T-helper 22 cell (primary cell): Measurements from ENCODE around the gene GTSE1.

Source experiments
- DNase-seq: peaks from one replicate; pipeline ENCODE4 v3.0.0-alpha.2; 2020; ENCODE audit warnings: low read depth

Gene GTSE1

GRCh38 chr22:46327691-46328465 is 31.2 kb downstream of the GTSE1 start:
- no peak for DNase-seq

DNA sequence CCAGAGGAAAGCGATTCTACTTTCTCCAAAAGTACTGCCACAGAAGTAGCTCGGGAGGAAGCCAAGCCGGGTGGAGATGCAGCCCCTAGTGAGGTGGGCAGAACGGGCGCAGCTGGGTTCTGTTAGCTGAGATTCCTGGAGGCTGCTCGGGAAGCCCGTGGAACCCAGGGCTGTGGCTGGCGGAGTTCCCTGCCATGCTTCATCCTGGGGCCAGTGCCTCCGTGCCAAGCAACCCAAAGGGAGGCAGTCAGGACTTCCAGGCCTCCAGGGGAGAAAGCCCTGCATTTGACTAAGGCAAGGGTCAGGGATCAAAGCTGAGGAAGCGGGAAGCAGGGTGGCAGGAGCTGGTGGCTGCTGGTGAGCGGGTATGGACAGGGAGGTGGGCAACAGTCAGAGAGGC is 32.1 kb downstream of the GTSE1 start:
- no peak for DNase-seq

GRCh38 chr22:46329616-46330015 is 32.9 kb downstream of the GTSE1 start:
- DNase-seq = no peak

GRCh38 chr22:46330426-46330825 is 33.8 kb downstream of the GTSE1 start:
- DNase-seq = no peak

DNA sequence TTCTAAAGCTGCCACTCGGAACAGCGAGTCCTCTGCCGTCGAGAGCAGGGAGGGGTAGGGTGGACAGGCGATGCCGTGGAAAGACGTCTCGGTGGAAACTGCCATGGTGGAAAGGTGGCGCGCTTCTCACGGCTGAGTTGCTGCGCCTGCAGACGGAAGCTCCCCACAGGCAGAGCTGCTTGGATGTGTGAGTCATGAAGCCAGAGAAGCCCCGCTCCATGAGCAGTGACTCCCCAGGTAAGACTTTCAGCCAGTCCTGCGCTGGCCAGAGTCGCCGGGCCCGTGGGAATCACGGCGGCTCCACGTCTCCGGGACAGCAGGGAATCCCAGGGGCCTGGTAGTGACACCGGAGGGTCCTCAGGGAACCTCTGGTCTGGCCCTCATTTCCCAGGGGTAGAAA is 34.8 kb downstream of the GTSE1 start:
- no peak for DNase-seq

- peak; percentile 44 for DNase-seq
Observed at GRCh38 chr22:46335201-46336118, 38.8 kb downstream of the GTSE1 start, which contains the start of gene TRMU. TSS of gene TRMU (plus strand) at chr22:46335714. CDS start at chr22:46335765, 51 bp downstream.

GRCh38 chr22:46336119-46337078 is 39.7 kb downstream of the GTSE1 start:
- DNase-seq = no peak

DNA sequence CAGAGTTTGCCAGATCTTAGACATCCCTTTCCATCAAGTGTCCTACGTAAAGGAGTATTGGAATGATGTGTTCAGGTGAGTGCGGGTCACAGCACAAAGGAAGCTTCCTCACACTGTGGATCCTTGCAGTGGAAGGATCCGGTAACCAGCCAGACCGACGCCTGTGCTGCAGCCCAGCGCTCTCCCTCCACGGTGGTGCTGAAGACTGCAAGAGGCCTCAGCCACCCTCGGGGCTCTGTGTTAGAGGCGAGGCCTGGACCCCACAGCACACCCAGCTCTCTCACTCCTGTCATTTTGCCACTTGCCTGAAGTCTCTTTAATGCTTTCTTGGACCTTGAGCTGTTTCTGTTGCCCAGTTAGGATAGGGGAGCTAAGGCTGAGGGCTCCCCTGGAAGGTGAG is 41.2 kb downstream of the GTSE1 start:
- DNase-seq = no peak

DNA sequence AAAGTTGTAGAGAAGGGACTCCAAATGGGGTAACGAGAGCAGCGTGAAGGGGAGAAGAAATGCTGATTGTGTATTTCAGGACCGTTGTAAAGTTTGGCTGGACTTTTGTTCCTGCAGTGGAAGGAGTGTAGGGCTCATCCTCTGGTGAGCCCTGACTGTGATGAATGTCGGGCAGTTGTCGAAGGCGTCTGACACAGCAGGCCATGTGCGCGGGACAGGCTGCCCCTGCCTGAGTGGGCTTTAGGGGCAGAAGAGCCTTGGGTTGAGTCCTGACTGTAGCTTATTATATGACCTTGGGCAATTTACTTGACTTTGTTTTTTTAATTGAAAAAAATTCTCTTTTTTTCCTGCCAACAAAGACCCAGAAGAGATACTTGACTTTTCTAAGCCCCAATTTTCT is 42.0 kb downstream of the GTSE1 start:
- no peak for DNase-seq

GRCh38 chr22:46339956-46340355 is 43.3 kb downstream of the GTSE1 start:
- no peak for DNase-seq

- DNase-seq = no peak
Observed at GRCh38 chr22:46340676-46341075, 44.0 kb downstream of the GTSE1 start.

DNA sequence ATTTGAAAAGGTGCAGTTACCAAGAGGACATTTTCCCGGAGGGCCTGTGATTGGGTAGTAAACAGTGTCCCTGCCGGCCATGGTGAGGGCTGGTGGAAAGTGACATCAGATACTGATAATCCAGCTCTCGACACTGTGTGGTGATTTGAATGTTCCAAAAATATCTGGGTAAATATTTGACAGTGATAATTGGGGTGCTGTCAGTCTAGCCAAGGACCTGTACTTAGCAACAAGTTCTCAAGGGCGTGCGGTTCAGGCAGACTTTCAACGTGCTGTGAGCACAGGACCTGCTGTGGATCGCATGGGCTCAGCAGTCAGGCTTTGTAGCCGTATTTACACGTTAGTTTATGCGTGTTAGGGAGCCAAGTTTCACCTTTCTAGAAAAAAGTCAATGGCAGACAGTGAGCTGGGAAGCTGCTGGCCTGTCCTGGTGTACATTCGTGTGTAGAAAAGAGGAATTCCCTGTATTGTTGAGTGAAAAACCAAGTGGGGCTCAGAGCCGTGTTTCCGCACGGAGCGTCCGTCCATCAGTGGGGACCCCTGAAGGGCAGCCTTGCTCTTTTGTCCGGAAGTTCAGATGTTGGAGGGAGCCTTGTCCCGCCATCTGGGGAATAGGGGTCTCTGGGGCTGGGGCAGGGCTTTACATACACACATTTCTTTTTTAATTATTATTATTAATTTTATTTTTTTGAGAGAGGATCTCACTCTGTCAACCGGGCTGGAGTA is 50.2 kb downstream of the GTSE1 start:
- DNase-seq = no peak

- DNase-seq = no peak
Observed at GRCh38 chr22:46347646-46348045, 51.0 kb downstream of the GTSE1 start.

DNA sequence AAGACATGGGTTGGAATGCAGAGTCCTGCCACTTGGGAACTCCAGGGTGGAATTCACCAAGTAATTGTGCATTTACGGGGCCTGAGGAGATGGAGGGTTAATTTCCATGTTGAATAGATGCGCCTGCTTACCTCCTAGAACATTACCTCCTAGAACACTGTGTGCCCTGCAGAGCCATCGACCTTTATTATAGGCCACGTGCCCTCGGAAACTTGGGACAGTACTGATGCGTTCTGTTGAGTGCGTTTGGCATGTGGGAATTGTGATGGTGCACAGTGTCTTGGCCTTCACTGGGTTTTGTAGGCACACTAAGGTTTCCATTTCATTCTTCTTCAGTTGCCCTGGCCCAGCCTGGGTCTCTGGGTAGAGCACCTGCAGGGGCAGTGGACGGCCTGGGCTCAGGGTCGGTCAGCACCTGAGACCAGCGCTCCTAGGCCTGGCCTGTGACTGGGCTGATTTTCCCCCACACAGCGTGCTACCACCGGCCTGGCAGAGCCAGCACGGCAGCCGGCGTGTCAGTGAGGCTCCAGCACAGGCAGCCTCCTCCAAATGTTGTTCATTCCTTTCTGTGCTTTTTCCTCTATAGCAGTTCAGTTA is 51.5 kb downstream of the GTSE1 start:
- DNase-seq = no peak

DNA sequence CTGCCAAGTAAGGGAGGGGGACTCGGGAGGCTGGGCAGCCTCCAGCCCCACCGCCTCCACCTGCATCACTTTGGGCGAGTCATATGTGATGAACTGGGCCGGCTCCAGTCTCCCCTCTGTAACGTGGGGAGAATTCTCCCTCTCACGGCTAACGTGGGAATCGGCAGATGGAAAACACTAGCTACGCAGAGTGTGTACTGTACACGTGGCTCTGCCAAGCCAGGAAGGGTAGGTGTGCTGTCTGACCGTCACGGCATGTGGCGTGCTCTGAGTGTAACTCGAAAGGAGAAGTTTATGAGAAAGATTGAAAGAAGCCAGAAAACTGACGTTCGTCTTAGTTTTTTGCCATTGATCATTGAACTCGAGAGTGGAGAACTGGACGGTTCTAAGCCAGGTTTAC is 52.6 kb downstream of the GTSE1 start:
- DNase-seq = no peak

DNA sequence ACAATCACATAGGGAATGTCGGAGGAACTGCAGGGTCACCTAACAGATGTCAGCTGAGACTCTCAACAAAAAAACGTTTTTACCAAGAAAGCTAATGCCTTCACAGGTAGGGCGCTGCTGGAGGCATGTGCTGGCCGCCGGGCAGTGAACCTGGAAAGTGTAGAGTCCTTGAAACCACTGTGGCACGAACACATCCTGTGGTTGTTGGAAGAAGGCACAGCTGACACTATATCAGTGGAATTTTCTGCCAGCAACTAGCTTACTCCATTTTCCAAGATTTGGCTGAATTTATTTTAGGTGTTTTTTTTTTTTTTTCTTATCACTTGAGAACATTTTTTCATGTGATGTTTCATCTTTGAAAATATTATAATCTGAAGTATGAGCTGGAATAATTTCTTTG is 53.0 kb downstream of the GTSE1 start:
- no peak for DNase-seq

DNA sequence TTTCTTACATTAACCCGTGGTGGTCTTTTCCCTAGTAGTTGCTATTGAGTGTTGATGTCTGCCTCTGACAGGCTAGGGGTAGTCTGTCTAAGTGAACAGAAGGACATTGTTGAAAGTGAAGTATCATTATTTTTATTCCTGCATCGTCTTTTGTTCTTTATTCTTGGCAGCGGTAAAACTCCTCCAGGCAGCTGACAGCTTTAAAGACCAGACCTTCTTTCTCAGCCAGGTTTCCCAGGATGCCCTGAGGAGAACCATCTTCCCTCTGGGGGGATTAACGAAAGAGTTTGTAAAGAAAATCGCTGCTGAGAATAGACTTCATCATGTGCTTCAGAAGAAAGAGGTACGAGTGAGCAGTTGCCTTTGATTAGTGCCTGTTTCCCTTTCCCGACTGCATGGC is 53.5 kb downstream of the GTSE1 start:
- no peak for DNase-seq

DNA sequence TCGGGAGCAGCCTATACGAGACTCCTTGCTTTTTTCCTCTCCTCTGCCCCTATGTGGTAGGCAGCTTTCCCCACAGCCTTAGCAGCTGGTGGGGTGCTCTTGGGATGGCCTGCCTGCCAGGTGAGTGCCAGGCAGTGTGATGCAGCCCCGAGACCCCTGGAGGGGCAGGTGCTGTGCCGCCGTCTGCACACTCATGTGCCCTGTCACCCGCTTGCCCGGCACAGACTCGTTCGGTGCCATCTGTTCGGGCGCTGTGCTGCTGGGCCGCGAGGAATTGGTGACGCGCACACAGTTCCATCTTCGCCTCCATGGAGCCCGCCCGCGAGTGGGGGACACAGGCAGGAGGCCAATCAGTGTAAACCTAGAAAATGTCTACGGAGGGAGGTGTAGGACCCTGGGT is 54.0 kb downstream of the GTSE1 start:
- DNase-seq = no peak

DNA sequence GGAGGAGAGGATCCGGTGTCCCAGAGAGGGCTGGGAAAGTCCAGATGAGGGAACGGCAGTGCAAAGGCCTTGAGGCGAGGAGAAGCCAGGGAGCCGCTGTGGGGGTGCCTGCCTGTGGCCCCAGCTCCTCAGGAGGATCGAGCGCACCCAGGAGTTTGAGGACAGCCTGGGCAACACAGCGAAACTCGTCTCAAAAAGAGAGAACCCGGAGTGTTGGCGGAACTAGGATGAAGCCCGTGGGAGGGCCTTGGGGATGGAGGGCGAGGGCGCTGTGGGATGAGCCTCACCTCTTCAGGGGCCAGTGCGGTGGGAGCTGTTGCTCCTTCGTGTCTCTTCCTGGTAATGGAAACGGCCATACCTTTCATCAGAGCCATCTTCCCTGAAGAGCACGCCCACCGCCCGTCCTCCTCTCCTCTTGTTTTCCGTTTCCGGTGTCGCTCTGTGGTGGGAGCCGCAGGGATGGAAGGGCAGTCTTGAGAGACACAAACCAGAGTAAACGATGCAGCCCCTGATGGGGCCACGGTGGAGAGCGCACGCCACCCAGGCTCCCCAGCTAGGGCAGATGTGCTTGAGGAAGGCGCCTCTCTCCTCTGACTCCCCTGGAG is 54.6 kb downstream of the GTSE1 start:
- DNase-seq = no peak

DNA sequence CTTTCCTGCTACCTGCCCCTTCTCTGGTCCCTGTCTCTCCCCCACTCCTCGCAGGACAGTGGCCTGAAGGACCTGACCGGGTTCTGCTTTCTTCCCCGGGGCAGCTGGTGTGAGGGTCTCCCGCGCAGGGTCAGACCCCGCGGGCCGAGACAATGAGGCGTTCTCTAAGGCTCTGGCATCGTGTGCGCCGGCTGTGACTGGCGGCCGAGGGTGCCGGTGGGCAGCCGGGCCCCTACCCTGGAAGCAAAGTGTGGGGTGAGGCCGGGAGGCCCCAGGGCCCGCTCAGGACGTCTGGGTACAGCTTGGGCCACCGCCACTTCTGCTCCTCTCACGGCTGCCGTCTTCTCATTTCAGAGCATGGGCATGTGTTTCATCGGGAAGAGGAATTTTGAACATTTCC is 55.1 kb downstream of the GTSE1 start:
- no peak for DNase-seq

DNA sequence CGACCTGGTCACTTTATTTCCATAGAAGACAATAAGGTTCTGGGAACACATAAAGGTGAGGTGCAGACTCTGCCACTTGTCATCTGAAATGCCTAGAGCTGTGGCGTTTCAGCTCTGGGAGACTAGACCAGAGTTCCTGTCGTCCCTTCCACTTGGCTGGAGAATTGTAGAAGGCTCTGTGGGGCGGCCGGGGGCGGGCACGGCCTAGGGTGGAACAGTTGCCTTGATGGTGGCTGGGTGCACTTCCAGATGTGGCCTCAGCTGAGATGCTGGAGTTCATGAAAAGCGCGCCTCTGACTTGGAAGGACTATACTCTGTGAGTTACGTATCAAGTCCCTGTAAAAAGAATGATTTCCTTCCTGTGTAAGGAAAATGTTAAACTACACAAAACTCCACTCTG is 55.6 kb downstream of the GTSE1 start:
- no peak for DNase-seq
